ENCODE measurements around the gene INPP5F.
"Not testable (repeated sequence)": the region's sequence is repeated elsewhere in the genome, so short reads cannot be mapped to it uniquely, and the experiment has no call there.

The INPP5F gene

DNA sequence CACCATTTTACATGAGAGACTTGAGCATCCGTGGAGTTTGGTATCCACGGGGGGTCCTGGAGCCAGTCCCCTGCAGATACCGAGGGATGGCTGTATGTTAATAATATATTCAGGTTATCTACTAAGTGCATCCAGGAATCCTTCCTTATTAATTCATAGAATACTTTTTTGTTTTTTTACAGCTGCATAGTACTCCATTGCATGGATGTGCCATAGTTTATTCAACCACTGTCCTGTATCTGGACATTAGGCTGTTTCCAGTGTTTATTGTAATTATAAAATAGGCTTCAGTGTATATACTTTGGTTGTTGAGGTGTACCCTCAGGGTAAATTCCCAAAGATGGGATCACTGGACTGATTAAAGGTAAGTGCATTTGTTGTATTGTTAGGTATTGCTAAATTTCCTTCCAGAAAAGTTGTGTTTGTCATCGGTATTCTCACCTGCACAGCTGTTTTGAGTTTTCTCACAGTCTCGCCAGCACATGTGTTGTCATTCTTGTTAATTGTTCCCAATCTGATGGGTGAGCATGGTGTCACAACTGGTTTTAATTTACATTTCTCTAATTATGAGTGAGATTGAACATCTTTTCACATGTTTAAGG, 55.1 kb downstream of the INPP5F start:
- no peak for DNase-seq

DNA sequence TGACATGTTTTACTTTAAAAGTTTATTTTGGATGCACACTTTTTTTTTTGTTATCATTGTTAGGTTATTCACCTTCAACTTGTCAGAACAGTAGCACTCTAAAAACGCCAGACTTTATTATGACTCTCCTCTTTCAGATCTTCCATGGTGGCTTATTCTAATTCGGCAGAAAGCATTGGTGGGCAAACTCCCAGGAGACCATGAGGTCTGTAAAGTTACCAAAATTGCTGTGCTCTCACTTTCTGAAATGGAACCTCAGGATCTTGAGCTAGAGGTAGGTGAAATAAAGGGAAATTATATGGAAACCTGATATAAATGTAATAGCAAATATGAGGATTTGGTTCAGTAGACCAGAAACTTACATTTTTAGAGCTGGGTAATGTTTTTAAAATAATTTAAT, 55.6 kb downstream of the INPP5F start:
- DNase-seq = no peak

DNA sequence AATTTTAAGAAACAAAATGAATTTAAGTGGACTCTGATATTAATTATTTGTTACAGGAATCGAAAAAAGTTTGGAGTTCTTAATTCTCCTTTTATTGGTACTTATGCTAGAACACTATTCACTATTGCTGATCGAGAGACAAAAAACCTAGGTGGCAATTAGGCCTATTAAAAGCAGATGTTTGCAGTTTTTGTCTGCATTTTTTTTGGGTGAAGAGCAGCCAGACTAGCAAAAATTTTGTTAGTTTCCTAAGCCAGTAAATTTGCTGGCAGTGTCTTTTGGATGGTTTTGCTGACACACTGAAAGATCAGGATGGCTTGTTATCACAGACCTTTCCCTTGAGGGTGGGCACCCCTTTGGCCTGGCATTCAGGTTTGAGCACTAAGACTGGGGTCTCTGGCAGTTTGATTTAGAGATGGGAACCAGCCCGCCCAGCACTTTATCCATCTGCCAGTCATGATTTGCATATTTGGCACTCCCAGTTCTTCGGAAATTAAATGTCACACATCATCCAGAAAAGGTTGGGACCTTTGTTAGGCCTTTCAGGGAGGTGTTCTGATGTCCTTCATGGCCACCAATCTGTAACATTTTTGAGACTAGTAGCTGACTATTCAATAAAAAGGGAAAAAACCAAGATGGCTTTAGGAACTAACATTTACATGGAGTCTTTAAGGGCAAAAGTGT, 57.3 kb downstream of the INPP5F start:
- no peak for DNase-seq

DNA sequence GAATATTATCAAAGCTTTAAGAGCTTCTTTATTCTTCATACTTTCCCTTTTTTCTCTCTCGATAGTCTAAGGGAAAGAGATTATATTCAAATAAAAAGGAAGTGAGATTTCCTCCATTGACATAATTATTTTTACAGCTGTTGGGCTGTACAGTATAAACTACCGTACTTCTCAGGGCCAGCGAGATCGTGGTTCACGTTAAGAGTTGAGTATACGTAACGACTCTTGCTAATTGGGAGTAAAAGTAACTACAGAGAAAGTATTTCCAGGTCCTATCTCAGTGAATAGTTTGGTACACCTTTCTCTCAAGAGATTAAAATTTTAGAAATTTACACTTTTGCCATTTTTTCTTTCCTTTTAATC, 57.8 kb downstream of the INPP5F start:
- DNase-seq = no peak

DNA sequence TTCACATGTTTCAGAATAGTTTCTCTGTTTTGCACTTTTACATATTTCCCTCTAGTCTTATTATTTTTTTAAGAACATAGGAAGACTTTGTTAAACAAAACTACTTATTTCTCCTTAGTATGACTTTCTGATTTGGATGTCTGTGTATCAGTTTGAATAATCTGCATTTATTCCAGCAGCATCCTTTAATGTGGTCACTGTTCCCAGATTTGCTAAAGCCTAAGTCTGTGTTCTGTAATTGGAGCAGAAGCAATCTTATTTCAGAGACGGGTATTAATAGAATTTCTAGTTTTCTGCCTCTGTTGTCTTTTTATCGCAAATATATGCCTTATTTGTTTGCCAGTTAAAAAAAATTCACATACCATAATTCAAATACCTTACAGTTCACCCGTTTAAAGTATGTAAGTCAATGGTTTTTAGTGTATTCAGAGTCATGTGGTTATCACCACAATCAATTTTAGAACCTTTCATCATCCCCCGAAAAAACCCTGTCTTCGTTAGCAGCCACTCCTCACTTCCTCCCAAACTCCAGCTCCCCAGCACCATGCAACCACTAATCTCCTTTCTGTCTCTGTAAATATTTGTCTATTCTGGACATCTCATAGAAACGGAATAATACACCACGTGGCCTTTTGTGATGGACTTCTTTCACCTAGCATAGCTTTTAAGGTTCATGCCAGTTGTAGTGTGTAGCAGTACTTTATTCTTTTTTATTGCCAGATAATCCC, 58.7 kb downstream of the INPP5F start:
- peak in 2 of 6 experiments; percentile 34 for DNase-seq

DNA sequence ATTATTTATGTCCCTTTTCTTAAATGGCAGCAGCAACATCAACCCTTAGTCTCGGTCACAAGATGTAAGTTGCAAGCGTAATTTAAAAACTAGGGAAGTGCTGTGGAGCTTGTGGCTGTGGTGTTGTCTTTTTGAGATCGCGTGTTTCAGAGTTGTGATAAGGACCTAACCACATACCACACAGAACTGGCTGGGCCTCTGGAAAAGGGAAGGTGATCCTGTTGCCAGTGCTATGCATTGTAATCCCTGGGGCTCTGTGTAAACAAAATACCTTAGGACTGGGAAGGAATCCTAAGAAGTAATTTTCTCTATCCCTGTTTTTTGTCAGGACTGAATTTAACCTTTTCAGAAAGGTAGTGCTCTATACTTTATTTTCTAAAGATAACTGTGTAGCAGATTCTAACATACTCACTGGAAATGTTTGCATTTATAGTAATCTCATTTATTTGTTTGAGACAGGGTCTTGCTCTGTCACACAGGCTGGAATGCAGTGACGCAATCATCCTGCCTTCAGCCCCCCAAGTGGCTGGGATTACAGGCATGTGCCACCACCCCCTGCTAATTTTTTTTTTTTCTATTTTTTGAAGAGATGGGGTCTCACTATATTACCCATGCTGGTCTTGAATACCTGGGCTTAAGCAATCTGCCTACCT, 60.4 kb downstream of the INPP5F start:
- DNase-seq = no peak

DNA sequence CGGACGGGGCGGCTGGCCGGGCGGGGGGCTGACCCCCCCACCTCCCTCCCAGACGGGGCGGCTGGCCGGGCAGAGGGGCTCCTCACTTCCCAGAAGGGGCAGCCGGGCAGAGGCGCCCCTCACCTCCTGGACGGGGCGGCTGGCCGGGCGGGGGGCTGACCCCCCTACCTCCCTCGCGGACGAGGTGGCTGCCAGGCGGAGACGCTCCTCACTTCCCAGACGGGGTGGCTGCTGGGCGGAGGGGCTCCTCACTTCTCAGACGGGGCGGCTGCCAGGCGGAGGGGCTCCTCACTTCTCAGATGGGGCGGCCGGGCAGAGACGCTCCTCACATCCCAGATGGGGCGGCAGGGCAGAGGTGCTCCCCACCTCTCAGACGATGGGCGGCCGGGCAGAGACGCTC, 69.3 kb downstream of the INPP5F start:
- DNase-seq = not testable (repeated sequence)

DNA sequence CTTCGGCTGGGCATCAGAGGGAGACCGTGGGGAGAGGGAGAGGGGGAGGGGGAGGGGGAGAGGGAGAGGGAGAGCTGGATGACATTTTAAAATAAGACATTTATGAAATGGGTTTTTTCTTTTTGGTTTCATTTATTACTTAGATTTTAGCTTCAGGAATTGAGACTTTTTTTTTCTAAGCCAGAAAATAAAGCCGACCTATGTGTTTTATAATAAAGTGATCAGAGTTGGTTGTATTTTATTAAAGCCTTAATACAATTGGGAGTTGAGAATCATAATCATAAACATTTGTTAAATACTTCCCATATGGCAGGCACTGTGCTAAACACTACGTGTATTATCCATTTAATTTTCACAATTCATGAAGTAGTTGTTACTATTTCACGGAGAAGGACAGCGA, 70.2 kb downstream of the INPP5F start:
- no peak for DNase-seq

DNA sequence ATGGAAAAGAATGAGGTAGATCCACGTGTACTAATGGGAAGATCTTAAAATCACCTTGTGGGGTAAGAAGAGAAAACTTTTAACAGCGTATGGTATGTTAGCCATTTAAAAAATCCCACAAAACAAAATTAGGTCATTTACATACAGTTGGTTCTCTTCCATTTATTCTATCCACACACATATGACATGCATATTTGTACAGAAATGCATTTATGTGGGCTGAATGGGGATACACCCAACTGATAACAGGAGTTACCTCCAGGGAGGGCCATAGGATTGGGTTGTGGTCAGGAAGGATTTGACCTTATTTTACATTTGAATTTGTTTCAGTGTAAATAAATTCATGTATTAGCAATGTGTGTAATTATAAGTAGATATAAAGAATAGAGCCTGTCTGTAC, 75.3 kb downstream of the INPP5F start:
- DNase-seq = no peak

DNA sequence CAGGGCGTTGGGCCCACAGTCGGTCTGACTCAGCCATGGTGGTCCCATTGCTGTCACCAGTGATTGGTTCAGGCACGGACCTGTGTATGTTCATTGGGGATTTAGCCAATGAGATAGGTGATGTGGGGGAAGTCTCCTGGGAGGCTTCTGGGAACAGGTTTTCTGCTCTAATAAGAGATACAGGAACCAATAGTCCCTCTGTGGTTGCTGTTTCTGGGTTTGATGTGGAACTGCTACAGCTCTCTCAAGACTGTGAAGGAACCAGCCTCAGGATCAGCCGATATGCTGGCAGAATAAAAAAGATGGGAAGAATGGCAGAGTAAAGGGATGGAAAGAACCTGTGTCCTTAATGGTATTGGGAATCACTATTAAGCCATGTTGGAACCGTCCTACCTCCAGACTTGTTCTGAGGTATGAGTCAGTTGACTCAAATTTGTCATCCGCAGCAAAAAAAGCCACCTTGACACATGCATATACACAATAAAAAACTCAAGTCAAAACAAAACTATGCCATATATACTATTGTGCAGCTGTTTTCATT, 76.2 kb downstream of the INPP5F start:
- no peak for DNase-seq

DNA sequence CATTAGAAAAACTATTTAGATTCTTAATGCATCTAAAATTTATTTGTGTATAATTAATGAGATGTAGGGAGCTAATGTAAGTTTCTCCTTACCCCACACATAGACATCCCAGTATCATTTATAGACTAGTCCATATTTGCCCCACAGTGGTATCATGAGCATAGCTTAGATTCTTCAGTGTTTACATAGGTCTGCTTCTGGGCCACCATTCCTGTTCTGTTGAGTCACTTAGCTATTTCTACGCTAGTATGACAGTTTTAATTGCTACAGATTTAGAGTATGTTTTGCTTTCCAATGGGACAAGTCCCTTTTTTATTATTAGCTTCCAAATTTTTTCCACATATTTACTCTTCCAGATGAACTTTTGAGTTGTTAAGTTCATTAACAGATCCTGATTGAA, 77.4 kb downstream of the INPP5F start:
- DNase-seq = no peak

DNA sequence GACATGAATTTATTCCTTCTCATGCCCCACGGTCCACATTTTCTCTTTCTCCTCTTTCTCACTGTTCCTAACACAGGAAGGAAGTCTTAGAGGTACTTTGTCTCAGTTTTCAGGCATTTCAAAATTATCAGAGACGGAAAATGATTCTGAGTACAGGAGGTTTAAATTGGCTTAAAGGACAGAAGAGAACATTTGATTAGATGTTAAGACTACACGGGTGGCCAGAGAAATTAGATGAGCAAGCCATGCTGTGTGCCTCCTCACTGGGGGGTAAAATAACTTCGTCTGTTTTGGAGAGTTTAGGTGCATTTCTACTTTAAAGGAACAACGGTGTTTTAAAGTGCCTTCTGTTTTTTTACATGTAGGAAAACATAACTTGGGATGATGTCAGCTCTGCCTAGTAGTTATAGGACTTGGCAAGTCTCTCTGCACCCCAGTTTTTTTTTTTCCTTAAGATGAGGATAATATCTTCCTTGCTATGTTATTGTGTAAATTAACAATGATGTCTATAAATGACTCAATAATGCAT, 79.9 kb downstream of the INPP5F start:
- DNase-seq = no peak

DNA sequence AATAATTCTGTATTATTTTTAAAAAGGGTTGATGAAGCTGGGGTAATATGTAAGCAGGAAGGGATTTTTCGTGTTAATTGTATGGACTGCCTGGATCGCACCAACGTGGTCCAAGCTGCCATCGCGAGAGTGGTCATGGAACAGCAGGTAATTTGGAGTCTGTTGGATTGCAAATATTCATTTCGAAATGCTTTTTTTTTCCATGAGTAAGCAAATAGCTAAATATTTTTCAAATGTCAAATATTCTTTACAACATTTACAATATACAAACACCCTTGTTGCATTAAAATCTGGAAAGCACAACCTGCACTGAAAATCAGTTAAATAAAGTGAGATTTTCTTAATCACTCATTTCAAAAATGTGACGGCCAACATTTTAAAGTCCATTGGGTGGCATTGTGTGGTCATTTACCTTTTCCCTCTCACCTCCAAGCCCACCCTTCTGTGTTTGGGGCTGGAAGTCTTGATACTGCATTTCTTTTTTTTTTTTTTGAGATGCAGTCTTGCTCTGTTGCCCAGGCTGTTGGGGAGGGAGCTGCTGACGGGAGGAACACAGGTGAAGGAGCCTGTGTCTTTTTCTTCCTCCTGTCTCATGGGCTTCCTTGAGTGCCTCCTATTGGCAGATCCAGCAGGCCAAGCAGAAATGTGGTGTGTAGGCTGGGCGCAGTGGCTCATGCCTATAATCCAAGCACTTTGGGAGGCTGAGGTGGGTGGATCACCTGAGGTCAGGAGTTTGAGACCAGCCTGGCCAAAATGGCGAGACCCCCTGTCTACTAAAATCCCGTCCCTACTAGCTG, 80.7 kb downstream of the INPP5F start:
- DNase-seq = no peak

DNA sequence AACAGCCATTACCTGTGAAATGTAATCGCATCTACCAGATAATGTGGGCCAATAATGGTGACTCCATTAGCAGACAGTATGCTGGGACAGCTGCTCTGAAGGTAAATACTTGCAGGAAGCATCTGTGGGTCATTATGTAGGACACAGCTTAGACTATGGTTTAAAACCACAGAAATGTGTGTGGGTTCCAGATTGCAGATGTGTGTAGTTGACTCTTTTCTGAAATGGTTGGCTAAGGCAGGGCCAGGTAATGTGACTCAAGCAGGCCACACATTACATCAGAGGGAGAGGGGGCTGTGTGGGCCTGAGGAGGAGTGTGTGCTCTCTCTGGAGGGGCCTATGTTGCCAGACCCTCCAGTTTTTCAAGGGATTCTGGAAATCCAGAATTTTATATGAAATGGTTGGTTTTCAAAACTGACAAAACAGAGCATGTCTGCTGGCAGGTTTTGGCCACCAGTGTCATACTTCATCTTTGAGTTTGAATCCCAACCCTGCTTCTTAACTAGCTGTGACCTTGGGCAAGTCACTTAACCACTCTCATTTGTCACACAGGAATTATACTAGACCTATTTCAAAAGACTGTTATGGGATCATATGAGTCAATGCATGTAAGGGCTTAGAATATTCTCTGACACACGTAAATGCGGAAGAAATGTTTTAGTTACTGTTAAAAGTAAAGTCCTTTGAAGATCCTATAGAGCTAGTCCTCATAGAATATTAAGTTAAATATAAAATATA, 82.3 kb downstream of the INPP5F start:
- DNase-seq = no peak

DNA sequence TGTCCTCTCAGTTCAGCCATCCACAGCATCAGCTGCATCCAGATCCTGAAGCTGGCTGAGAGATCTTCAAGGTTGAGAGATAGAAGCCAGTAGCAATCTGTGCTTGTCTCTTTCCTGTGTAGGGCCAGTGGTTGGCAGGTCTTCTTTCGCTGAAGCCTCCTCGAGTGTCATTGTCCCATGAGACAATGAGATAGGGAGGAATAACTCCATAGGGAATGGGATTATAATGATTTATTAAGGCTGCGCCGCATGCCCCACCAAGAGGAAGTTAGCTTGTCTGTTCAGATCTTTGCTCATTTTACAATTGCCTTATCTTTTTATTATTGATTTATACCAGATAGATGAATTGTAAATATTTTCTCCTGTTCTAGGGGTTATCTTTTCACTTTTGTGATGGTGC, 85.3 kb downstream of the INPP5F start:
- DNase-seq = no peak

DNA sequence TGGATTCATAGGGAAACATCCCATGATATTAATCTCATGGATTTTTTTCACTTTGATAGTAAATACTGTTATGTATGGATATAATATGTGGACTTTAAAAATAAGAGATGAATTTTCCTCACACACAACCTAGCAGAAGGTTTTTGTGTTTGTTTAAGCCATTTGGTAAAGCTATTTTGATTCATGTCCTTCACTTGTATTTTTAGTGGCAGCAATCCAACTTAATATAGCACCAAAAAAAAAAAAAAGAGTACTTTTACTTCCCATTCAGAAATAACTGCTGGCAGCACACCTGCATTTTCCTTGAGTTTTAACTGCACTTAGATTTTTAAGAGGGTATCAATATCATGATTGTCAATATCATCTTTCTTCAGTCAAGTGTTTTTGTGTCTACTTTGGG, 86.8 kb downstream of the INPP5F start:
- DNase-seq = no peak

DNA sequence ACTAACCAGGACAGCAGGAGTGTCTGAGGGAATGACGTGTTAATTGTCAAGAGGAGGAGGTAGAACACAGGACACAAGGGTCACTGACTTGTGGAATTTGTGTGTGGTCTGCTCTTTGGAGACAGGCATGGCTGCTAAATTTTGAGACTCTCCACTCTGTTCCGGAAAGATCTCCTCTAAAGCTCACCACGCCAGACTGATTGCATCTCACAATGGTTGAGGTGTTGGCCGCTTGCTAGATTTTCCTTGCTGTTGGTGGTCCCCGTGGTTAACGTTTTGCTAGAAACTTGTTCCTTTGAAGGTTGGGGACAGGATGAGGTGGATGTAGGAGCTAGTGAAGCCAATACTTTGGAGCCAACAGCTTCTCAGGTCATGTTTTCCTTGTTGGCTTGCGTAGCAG, 89.8 kb downstream of the INPP5F start:
- no peak for DNase-seq

DNA sequence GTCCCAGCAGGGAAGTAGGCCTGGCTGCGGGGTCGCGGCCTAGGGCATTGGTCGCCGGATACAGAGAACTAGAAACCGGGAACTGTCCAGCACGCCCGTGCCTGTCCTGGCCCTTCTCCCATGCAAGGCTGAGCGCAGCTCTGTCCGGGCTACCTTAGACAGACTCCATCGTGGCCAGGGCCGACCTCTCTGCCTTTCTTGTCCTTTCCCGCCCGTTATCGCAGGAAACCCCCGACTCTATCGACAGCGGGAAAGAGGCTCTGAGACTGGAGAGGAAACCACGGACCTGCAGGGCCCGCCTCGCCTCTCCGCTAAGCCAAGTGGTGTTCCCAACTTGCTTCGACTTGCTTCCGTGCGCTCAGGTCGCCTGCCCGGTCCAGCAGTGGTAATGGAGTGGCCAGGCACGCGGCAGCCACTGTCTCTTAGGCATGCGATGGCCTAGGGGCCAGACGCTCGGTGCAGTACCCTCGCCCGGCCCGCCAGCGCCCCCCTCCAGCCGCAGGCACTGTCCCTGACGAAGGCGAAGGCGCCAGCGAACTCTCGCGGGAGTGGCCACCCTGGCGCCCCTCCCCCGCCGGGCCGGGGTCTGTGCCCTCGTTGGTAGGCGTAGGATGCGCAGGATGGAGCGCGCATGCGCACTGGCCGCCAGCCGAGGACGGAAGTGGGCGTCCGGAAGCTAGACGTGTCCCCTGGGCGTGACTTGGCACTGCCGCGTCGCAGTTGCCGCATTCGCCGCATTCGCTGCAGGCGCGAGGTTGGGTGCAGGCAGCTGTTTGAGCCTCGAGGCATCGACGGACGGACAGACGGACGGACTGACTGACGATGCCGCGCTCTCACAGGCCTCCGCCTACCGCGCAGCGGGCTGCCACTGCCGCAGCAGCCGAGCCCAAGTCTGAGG, 92.4 kb downstream of the INPP5F start:
- DNase-seq = peak in 1 of 6 experiments; percentile 8

DNA sequence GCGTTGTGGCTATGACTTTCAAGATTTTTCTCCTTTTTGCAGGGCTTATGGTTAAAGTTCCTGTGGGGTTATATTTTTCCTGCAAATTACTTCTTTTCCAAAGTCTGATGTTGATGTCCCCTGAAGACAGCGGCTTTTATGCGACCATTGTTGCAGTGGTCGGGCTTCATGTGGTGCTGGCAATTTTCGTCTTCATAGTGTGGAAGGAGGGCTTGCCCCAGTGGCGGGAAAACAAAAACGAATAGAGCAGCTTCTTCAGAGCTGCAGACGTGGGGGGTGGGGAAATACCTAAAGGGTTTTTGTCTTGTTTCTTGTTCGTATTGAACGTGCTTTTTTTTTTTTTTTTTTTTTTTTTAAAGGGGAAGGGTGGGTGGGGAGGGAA, 93.0 kb downstream of the INPP5F start:
- DNase-seq = no peak

DNA sequence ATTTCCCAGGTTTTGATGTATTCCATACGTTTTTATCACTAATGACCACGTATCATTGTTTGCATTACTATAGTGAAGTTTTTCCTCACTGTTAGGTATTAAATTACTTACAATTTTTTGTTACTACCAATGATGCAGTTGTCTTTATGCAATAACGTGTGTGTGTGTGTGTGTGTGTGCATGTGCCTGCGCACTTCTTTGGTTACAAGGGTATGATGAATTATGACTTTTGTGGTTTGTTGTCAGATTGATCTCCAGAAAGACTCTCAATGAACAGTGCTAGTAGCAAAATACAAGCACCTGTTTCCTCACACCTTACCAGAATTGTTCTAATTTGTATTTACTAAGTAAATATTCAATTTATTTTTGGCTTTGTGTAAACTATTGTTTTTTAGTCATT, 95.3 kb downstream of the INPP5F start:
- DNase-seq = no peak

DNA sequence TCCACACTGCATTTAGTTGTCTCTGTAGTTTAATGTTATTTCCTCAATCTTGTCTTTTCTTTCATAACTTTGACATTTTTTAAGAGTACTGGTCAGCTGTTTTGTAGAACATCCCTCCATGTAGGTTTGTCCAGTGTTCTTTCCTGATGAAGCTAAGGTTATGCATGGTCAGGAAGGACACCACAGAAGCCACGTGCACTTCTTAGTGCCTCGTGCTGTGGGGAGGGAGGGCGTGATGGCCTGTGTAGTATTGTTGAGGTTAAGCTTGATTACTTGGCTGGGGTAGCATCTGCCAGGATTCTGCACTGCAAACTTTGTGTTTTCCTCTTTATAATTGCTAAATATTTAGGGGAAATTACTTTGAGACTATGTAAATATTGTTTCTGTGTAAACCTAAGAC, 98.4 kb downstream of the INPP5F start:
- no peak for DNase-seq
